Kidney (tissue), 14 donors: Measurements from ENCODE around the gene ARHGEF26. TPM values are rescaled to one million over a fixed set of nuclear protein-coding genes. Genes with fewer than 3 reads are reported as not detected.

Experiments used
- DNase-seq, 5 donors: peaks; one replicate each; pipeline ENCODE4 v3.0.0-alpha.2; 2013 to 2020
- FAIRE-seq: peaks from 2 replicates; lab custom pipeline; 2012; peaks lifted over from hg19 to GRCh38; lab: Jason Lieb, UNC
- H3K27ac ChIP-seq, 2 donors: one replicate each; pipeline ENCODE4 v1.7.0; 2013; ENCODE audit warnings: low read depth in 2 of 2, low read length in 2 of 2, inconsistent platforms in 1 of 2
- H3K27me3 ChIP-seq: one replicate; pipeline ENCODE4 v1.7.1; 2013; ENCODE audit warnings: low read length, inconsistent platforms; ENCODE audit not compliant: control insufficient read depth, insufficient read depth
- H3K36me3 ChIP-seq, 3 donors: one replicate each; pipeline versions ENCODE4 v1.7.0 to v1.7.1; 2013; ENCODE audit warnings: low read length in 3 of 3, control low read depth in 1 of 3, inconsistent platforms in 1 of 3; ENCODE audit not compliant: insufficient read depth in 3 of 3, control insufficient read depth in 2 of 3
- H3K4me1 ChIP-seq, 3 donors: one replicate each; pipeline versions ENCODE4 v1.7.0 to v1.7.1; 2013; ENCODE audit warnings: low read length in 3 of 3, inconsistent platforms in 1 of 3, low read depth in 1 of 3; ENCODE audit not compliant: control insufficient read depth in 2 of 3, insufficient read depth in 2 of 3
- H3K4me3 ChIP-seq, 3 donors: one replicate each; pipeline versions ENCODE4 v1.7.0 to v1.8.1; 2013; ENCODE audit warnings: low read length in 3 of 3, control low read depth in 1 of 3, inconsistent platforms in 1 of 3
- H3K9ac ChIP-seq, 3 donors: one replicate each; pipeline versions ENCODE4 v1.7.0 to v1.7.1; 2013; ENCODE audit warnings: low read length in 3 of 3, control low read depth in 1 of 3, inconsistent platforms in 1 of 3
- H3K9me3 ChIP-seq, 3 donors: one replicate each; pipeline versions ENCODE4 v1.7.0 to v1.7.1; 2013; ENCODE audit warnings: low read length in 3 of 3, control low read depth in 1 of 3, inconsistent platforms in 1 of 3; ENCODE audit not compliant: control insufficient read depth in 2 of 3, insufficient read depth in 1 of 3
- CTCF ChIP-seq: IDR thresholded peaks from 3 replicates; pipeline ENCODE4 v1.5.1; 2012; ENCODE audit warnings: mild to moderate bottlenecking, moderate library complexity, borderline replicate concordance; ENCODE audit not compliant: insufficient read depth; ENCODE audit errors: extremely low read depth
- intact Hi-C: fragments of 100-400 bp; cut with DNase I; formaldehyde crosslinking; loops from one replicate; pipeline ENCODE4 v1.11.1; 2022
- polyA plus RNA-seq: library from polyadenylated mRNA; stranded (reverse); fragments of 350-450 nt; fragmentation: Illumina TruSeq; extraction: RNeasy Lipid Tissue Mini Kit (QIAGEN cat#74804); gene quantifications from one replicate; pipeline ENCODE4 v1.2.3, GENCODE V29; 2014; ENCODE audit warnings: low read depth, low replicate concordance; ENCODE audit not compliant: insufficient read depth
- total RNA-seq: library from RNA; stranded (reverse); fragmentation: NEBNext Ultra II Directional; extraction: Animal tissue kit (Norgen Biotek cat#: 25700); gene quantifications from one replicate; pipeline ENCODE4 v1.2.1, GENCODE V29; 2021
- donor health status: control.
- donor health status: control.
- donor health status: control.
- donor health status: control.
- donor health status: control.
- donor health status: DM: yes; HTN: yes; CAD: no.
- donor health status: Normal renal cell carcinoma (clear cell type).

Gene ARHGEF26
- total and polyA plus RNA-seq, 2 donors from 2014 or later = 3.9 to 4.8 TPM

GRCh38 chr3:154130540-154130939 is 9.3 kb downstream of the ARHGEF26 start:
- no peaks in the 10 kb centered on the region for H3K27me3 ChIP-seq
- H3K4me3 ChIP-seq = no peak overlapping the region
- H3K27ac ChIP-seq = no peak overlapping the region
- TF ChIP-seq CTCF = no peak
- FAIRE-seq (no peak), DNase-seq (no peak)
- no peaks in the 10 kb centered on the region for H3K4me1 ChIP-seq
- no peaks in the 10 kb centered on the region for H3K9me3 ChIP-seq
- no peak overlapping the region for H3K9ac ChIP-seq
- H3K36me3 ChIP-seq = no peaks in the 10 kb centered on the region
- intact Hi-C loops = no loop called here

GRCh38 chr3:154131830-154132229 is 10.6 kb downstream of the ARHGEF26 start:
- Histone ChIP-seq H3K27ac (no peak overlapping the region), H3K4me3 (no peak overlapping the region), H3K36me3 (no peaks in the 10 kb centered on the region), H3K9ac (no peak overlapping the region), H3K4me1 (no peaks in the 10 kb centered on the region), H3K9me3 (no peaks in the 10 kb centered on the region), H3K27me3 (no peaks in the 10 kb centered on the region)
- DNase-seq (no peak), FAIRE-seq (no peak)
- TF ChIP-seq CTCF = no peak
- intact Hi-C loops = no loop called here

- Histone ChIP-seq H3K27ac (no peak overlapping the region), H3K9ac (no peak overlapping the region), H3K9me3 (no peaks in the 10 kb centered on the region), H3K4me1 (no peaks in the 10 kb centered on the region), H3K36me3 (no peaks in the 10 kb centered on the region), H3K4me3 (no peak overlapping the region), H3K27me3 (no peaks in the 10 kb centered on the region)
- no peak for TF ChIP-seq CTCF
- DNase-seq = peak in 2 of 5 donors; percentile 15 to 24
- intact Hi-C loops = no loop called here
- no peak for FAIRE-seq
Measured at GRCh38 chr3:154132777-154133375, 11.7 kb downstream of the ARHGEF26 start.
